ENCODE results near the gene GAS2.

The GAS2 gene

GRCh38 chr11:22657101-22657694 lies 9.2 kb upstream of the GAS2 start:
- peak overlapping the region; percentile 61 for H3K27ac ChIP-seq
- TF ChIP-seq CTCF (IDR thresholded peaks at IDR 0.05) (no peak), ZFX (IDR thresholded peaks at IDR 0.05; ENCODE audit: borderline replicate concordance) (no peak)

GRCh38 chr11:22659783-22660182 lies 6.6 kb upstream of the GAS2 start:
- no peak for TF ChIP-seq ZFX (IDR thresholded peaks at IDR 0.05; ENCODE audit: borderline replicate concordance)
- TF ChIP-seq CTCF (IDR thresholded peaks at IDR 0.05) = no peak
- no peak overlapping the region for H3K27ac ChIP-seq

- TF ChIP-seq CTCF (IDR thresholded peaks at IDR 0.05) (no peak), ZFX (IDR thresholded peaks at IDR 0.05; ENCODE audit: borderline replicate concordance) (no peak)
- H3K27ac ChIP-seq = peak overlapping the region; percentile 47
Observed at GRCh38 chr11:22666688-22667439, 453 bp downstream of the GAS2 start.

- TF ChIP-seq CTCF (IDR thresholded peaks at IDR 0.05) (no peak), ZFX (IDR thresholded peaks at IDR 0.05; ENCODE audit: borderline replicate concordance) (no peak)
- H3K27ac ChIP-seq = no peak overlapping the region
Observed at GRCh38 chr11:22668005-22668796, 1.8 kb downstream of the GAS2 start.

- no peak for TF ChIP-seq CTCF (IDR thresholded peaks at IDR 0.05)
- TF ChIP-seq ZFX (IDR thresholded peaks at IDR 0.05; ENCODE audit: borderline replicate concordance) = no peak
Observed at GRCh38 chr11:22669368-22669767, 3.0 kb downstream of the GAS2 start.

GRCh38 chr11:22670830-22671229 lies 4.4 kb downstream of the GAS2 start:
- TF ChIP-seq ZFX (IDR thresholded peaks at IDR 0.05; ENCODE audit: borderline replicate concordance) (no peak), CTCF (IDR thresholded peaks at IDR 0.05) (peak; percentile 60)
- peak overlapping the region; percentile 99 for H3K27ac ChIP-seq

More at GRCh38 chr11:22669368-22669767, 3.0 kb downstream of the GAS2 start:
- no peak overlapping the region for H3K27ac ChIP-seq
